Measurements from ENCODE around the gene SNAI1. TPM values are rescaled to one million over a fixed set of nuclear protein-coding genes. Genes with fewer than 3 reads are reported as not detected.
A peak's percentile ranks its signal among the peaks of the same experiment; 100 is the strongest.
"Not testable (repeated sequence)": the region's sequence is repeated elsewhere in the genome, so short reads cannot be mapped to it uniquely, and the experiment has no call there.

The SNAI1 gene
- total RNA-seq, 2 experiments from 2014 or later: 0.40 to 0.75 TPM

GRCh38 chr20:50003253-50003656, 20.5 kb downstream of the SNAI1 start:
- POLR2A ChIA-PET: no interaction called here
- DNase-seq (no peak), ATAC-seq (ENCODE audit: low read depth) (peak; percentile 51)
- peaks cover 2% of the 10 kb centered on the region for H3K27me3 Mint-ChIP-seq
- no peaks in the 10 kb centered on the region for H3K36me3 Mint-ChIP-seq
- H3K4me3 Mint-ChIP-seq: no peak overlapping the region
- H3K4me1 Mint-ChIP-seq: peaks cover 34% of the 10 kb centered on the region
- H3K9me3 Mint-ChIP-seq: no peaks in the 10 kb centered on the region
- H3K27ac Mint-ChIP-seq: no peak overlapping the region

- POLR2A ChIA-PET: no interaction called here
- H3K27me3 Mint-ChIP-seq: peaks cover 2% of the 10 kb centered on the region
- H3K4me3 Mint-ChIP-seq: no peak overlapping the region
- no peaks in the 10 kb centered on the region for H3K9me3 Mint-ChIP-seq
- no peaks in the 10 kb centered on the region for H3K36me3 Mint-ChIP-seq
- ATAC-seq (ENCODE audit: low read depth) (no peak), DNase-seq (no peak)
- H3K4me1 Mint-ChIP-seq: peaks cover 34% of the 10 kb centered on the region
- no peak overlapping the region for H3K27ac Mint-ChIP-seq
These were observed 21.4 kb downstream of the SNAI1 start for GRCh38 chr20:50004229-50004628.

GRCh38 chr20:50005471-50005981, 22.7 kb downstream of the SNAI1 start:
- no peaks in the 10 kb centered on the region for H3K36me3 Mint-ChIP-seq
- POLR2A ChIA-PET: no interaction called here
- ATAC-seq (ENCODE audit: low read depth): no peak
- peaks cover 34% of the 10 kb centered on the region for H3K4me1 Mint-ChIP-seq
- H3K4me3 Mint-ChIP-seq: peak overlapping the region; percentile 57
- H3K9me3 Mint-ChIP-seq: no peaks in the 10 kb centered on the region
- DNase-seq: no peak
- peaks cover 9% of the 10 kb centered on the region for H3K27me3 Mint-ChIP-seq
- H3K27ac Mint-ChIP-seq: peak overlapping the region; percentile 56

GRCh38 chr20:50007369-50007768, 24.6 kb downstream of the SNAI1 start:
- POLR2A ChIA-PET: interaction anchor here (0.7 kb wide), 1 partner anchor 71 kb away, joined by 3 read pairs; no protein-coding TSS in a partner anchor
- H3K4me1 Mint-ChIP-seq: peaks cover 32% of the 10 kb centered on the region
- H3K36me3 Mint-ChIP-seq: no peaks in the 10 kb centered on the region
- H3K27ac Mint-ChIP-seq: no peak overlapping the region
- no peak overlapping the region for H3K4me3 Mint-ChIP-seq
- H3K9me3 Mint-ChIP-seq: no peaks in the 10 kb centered on the region
- DNase-seq: no peak
- peaks cover 14% of the 10 kb centered on the region for H3K27me3 Mint-ChIP-seq
- no peak for ATAC-seq (ENCODE audit: low read depth)

- H3K4me1 Mint-ChIP-seq: peaks cover 35% of the 10 kb centered on the region
- no peak for ATAC-seq (ENCODE audit: low read depth)
- peaks cover 14% of the 10 kb centered on the region for H3K27me3 Mint-ChIP-seq
- no peaks in the 10 kb centered on the region for H3K36me3 Mint-ChIP-seq
- DNase-seq: no peak
- no peak overlapping the region for H3K4me3 Mint-ChIP-seq
- POLR2A ChIA-PET: no interaction called here
- no peak overlapping the region for H3K27ac Mint-ChIP-seq
- H3K9me3 Mint-ChIP-seq: no peaks in the 10 kb centered on the region
These were observed 25.2 kb downstream of the SNAI1 start for GRCh38 chr20:50008007-50008406.

- no peaks in the 10 kb centered on the region for H3K9me3 Mint-ChIP-seq
- ATAC-seq (ENCODE audit: low read depth): no peak
- H3K4me1 Mint-ChIP-seq: peaks cover 28% of the 10 kb centered on the region
- H3K27me3 Mint-ChIP-seq: peaks cover 14% of the 10 kb centered on the region
- H3K27ac Mint-ChIP-seq: no peak overlapping the region
- no peaks in the 10 kb centered on the region for H3K36me3 Mint-ChIP-seq
- POLR2A ChIA-PET: no interaction called here
- no peak for DNase-seq
- H3K4me3 Mint-ChIP-seq: no peak overlapping the region
These were observed 27.0 kb downstream of the SNAI1 start for GRCh38 chr20:50009521-50010454.

- POLR2A ChIA-PET: interaction anchor here (0.7 kb wide), 1 partner anchor 508 kb away, joined by 3 read pairs; no protein-coding TSS in a partner anchor
- Mint-ChIP-seq H3K27me3 (peaks cover 17% of the 10 kb centered on the region), H3K4me3 (peak overlapping the region; percentile 35), H3K4me1 (peaks cover 16% of the 10 kb centered on the region)
- not testable (repeated sequence) for H3K27ac Mint-ChIP-seq; ATAC-seq (ENCODE audit: low read depth); H3K36me3 Mint-ChIP-seq; H3K9me3 Mint-ChIP-seq; DNase-seq
These were observed 28.8 kb downstream of the SNAI1 start for GRCh38 chr20:50011597-50011996.

- Mint-ChIP-seq H3K4me3 (peak overlapping the region; percentile 21), H3K36me3 (no peaks in the 10 kb centered on the region), H3K27me3 (peaks cover 18% of the 10 kb centered on the region), H3K27ac (peak overlapping the region; percentile 61), H3K9me3 (no peaks in the 10 kb centered on the region), H3K4me1 (peaks cover 12% of the 10 kb centered on the region)
- POLR2A ChIA-PET: interaction anchor here (0.7 kb wide), 1 partner anchor 509 kb away, joined by 3 read pairs; no protein-coding TSS in a partner anchor
- no peak for DNase-seq
- ATAC-seq (ENCODE audit: low read depth): peak; percentile 57
These were observed 29.8 kb downstream of the SNAI1 start for GRCh38 chr20:50012282-50013263.

- H3K36me3 Mint-ChIP-seq: no peaks in the 10 kb centered on the region
- POLR2A ChIA-PET: no interaction called here
- no peak for ATAC-seq (ENCODE audit: low read depth)
- no peak overlapping the region for H3K27ac Mint-ChIP-seq
- peaks cover 20% of the 10 kb centered on the region for H3K27me3 Mint-ChIP-seq
- H3K9me3 Mint-ChIP-seq: no peaks in the 10 kb centered on the region
- H3K4me1 Mint-ChIP-seq: peaks cover 12% of the 10 kb centered on the region
- DNase-seq: no peak
- H3K4me3 Mint-ChIP-seq: no peak overlapping the region
These were observed 31.2 kb downstream of the SNAI1 start for GRCh38 chr20:50013976-50014375.

- DNase-seq (no peak), ATAC-seq (ENCODE audit: low read depth) (no peak)
- POLR2A ChIA-PET: no interaction called here
- Mint-ChIP-seq H3K27ac (peak overlapping the region; percentile 15), H3K9me3 (no peaks in the 10 kb centered on the region), H3K36me3 (no peaks in the 10 kb centered on the region), H3K27me3 (peaks cover 18% of the 10 kb centered on the region), H3K4me1 (peaks cover 14% of the 10 kb centered on the region), H3K4me3 (no peak overlapping the region)
These were observed 32.1 kb downstream of the SNAI1 start for GRCh38 chr20:50014570-50015562.

- POLR2A ChIA-PET: no interaction called here
- Mint-ChIP-seq H3K36me3 (no peaks in the 10 kb centered on the region), H3K27me3 (peaks cover 13% of the 10 kb centered on the region), H3K4me3 (no peak overlapping the region), H3K27ac (no peak overlapping the region), H3K4me1 (peaks cover 19% of the 10 kb centered on the region), H3K9me3 (no peaks in the 10 kb centered on the region)
- DNase-seq (no peak), ATAC-seq (ENCODE audit: low read depth) (no peak)
These were observed 32.8 kb downstream of the SNAI1 start for GRCh38 chr20:50015636-50015992.

- POLR2A ChIA-PET: no interaction called here
- no peak overlapping the region for H3K27ac Mint-ChIP-seq
- peaks cover 9% of the 10 kb centered on the region for H3K27me3 Mint-ChIP-seq
- H3K4me1 Mint-ChIP-seq: peaks cover 25% of the 10 kb centered on the region
- ATAC-seq (ENCODE audit: low read depth) (no peak), DNase-seq (no peak)
- no peak overlapping the region for H3K4me3 Mint-ChIP-seq
- H3K9me3 Mint-ChIP-seq: no peaks in the 10 kb centered on the region
- H3K36me3 Mint-ChIP-seq: no peaks in the 10 kb centered on the region
These were observed 33.4 kb downstream of the SNAI1 start for GRCh38 chr20:50015993-50016770.

Measured in activated naive CD8-positive, alpha-beta T cell treated with anti-CD3 and anti-CD28 coated beads, Interleukin-2, amount 10 ng/mL, durations not matched to agents 7 days and 5 days (primary cell).